ENCODE measurements around the gene KATNAL2. TPM values are rescaled to one million over a fixed set of nuclear protein-coding genes. Genes with fewer than 3 reads are reported as not detected.

Gene KATNAL2
- polyA plus RNA-seq, 2 of the 4 experiments (the other 2 are of a cell fraction): 4.0 to 5.4 TPM

- ATAC-seq: no peak
- Histone ChIP-seq H3K4me2 (no peak overlapping the region), H3K4me3 (no peak overlapping the region), H3K27ac (no peak overlapping the region), H3K4me1 (no peaks in the 10 kb centered on the region), H3K9me3 (no peaks in the 10 kb centered on the region)
- TF ChIP-seq TP53 (CRISPR knock-in tag; IDR thresholded peaks at IDR 0.05) (no peak), EP300 (IDR thresholded peaks at IDR 0.05) (no peak), NR3C1 (IDR thresholded peaks at IDR 0.05) (no peak), CBX8 (IDR thresholded peaks at IDR 0.05) (no peak), NFE2L2 (conservative IDR thresholded peaks at IDR 0.05; ENCODE audit: low read length) (no peak), NPAS2 (CRISPR knock-in tag; IDR thresholded peaks at IDR 0.05; ENCODE audit: borderline replicate concordance) (no peak), HOXB13 (CRISPR knock-in tag; IDR thresholded peaks at IDR 0.05; ENCODE audit: low read depth) (no peak), MAZ (IDR thresholded peaks at IDR 0.05; ENCODE audit: borderline replicate concordance, low read depth, low read length) (no peak), CHD2 (IDR thresholded peaks at IDR 0.05; ENCODE audit: low read length, partially characterized antibody) (no peak), HEYL (CRISPR knock-in tag; IDR thresholded peaks at IDR 0.05) (no peak), PBX3 (IDR thresholded peaks at IDR 0.05) (no peak), USF2 (IDR thresholded peaks at IDR 0.05) (no peak), MYC (IDR thresholded peaks at IDR 0.05; ENCODE audit: borderline replicate concordance, low read length) (no peak), RNF2 (IDR thresholded peaks at IDR 0.05; ENCODE audit: borderline replicate concordance, low read depth) (no peak), E2F6 (IDR thresholded peaks at IDR 0.05; ENCODE audit: borderline replicate concordance, low read depth) (no peak), FOSL2 (IDR thresholded peaks at IDR 0.05) (no peak), FOSL2 (CRISPR knock-in tag; IDR thresholded peaks at IDR 0.05) (no peak)
- TF ChIP-seq, protein P1, sequence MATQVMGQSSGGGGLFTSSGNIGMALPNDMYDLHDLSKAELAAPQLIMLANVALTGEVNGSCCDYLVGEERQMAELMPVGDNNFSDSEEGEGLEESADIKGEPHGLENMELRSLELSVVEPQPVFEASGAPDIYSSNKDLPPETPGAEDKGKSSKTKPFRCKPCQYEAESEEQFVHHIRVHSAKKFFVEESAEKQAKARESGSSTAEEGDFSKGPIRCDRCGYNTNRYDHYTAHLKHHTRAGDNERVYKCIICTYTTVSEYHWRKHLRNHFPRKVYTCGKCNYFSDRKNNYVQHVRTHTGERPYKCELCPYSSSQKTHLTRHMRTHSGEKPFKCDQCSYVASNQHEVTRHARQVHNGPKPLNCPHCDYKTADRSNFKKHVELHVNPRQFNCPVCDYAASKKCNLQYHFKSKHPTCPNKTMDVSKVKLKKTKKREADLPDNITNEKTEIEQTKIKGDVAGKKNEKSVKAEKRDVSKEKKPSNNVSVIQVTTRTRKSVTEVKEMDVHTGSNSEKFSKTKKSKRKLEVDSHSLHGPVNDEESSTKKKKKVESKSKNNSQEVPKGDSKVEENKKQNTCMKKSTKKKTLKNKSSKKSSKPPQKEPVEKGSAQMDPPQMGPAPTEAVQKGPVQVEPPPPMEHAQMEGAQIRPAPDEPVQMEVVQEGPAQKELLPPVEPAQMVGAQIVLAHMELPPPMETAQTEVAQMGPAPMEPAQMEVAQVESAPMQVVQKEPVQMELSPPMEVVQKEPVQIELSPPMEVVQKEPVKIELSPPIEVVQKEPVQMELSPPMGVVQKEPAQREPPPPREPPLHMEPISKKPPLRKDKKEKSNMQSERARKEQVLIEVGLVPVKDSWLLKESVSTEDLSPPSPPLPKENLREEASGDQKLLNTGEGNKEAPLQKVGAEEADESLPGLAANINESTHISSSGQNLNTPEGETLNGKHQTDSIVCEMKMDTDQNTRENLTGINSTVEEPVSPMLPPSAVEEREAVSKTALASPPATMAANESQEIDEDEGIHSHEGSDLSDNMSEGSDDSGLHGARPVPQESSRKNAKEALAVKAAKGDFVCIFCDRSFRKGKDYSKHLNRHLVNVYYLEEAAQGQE (IDR thresholded peaks at IDR 0.05): no peak
- POLR2A ChIA-PET: no interaction called here
- FAIRE-seq: no peak
- CTCF ChIA-PET: no interaction called here
- 98% methylated on average over 3 of the region's 3 CpGs for WGBS (ENCODE audit: missing lambda C conversion rate)
- no peak for DNase-seq (ENCODE audit: low read depth in 1 of 2, low spot score in 1 of 2)
Observed at GRCh38 chr18:46903406-46903805, 14.0 kb upstream of the KATNAL2 start.

GRCh38 chr18:46909497-46909896, 7.9 kb upstream of the KATNAL2 start:
- Histone ChIP-seq H3K4me1 (no peaks in the 10 kb centered on the region), H3K9me3 (no peaks in the 10 kb centered on the region), H3K4me3 (no peak overlapping the region), H3K4me2 (no peak overlapping the region), H3K27ac (no peak overlapping the region)
- ChIA-PET POLR2A (no interaction called here), CTCF (no interaction called here)
- ATAC-seq: no peak
- FAIRE-seq: no peak
- no peak for TF ChIP-seq KDM5A (IDR thresholded peaks at IDR 0.05)
- no peak for TF ChIP-seq EHF (CRISPR knock-in tag; IDR thresholded peaks at IDR 0.05)
- TF ChIP-seq CHD2 (IDR thresholded peaks at IDR 0.05; ENCODE audit: low read length, partially characterized antibody): no peak
- TF ChIP-seq JUNB (IDR thresholded peaks at IDR 0.05): no peak
- TF ChIP-seq ZFP36 (IDR thresholded peaks at IDR 0.05; ENCODE audit: borderline replicate concordance, partially characterized antibody): no peak
- no peak for TF ChIP-seq HDAC2 (IDR thresholded peaks at IDR 0.05)
- no peak for TF ChIP-seq ZSCAN20 (CRISPR knock-in tag; IDR thresholded peaks at IDR 0.05)
- TF ChIP-seq PHF8 (IDR thresholded peaks at IDR 0.05; ENCODE audit: borderline replicate concordance, low read depth): no peak
- TF ChIP-seq EHMT2 (IDR thresholded peaks at IDR 0.05; ENCODE audit: low read depth): no peak
- no peak for TF ChIP-seq USF2 (IDR thresholded peaks at IDR 0.05)
- TF ChIP-seq NPAS2 (CRISPR knock-in tag; IDR thresholded peaks at IDR 0.05; ENCODE audit: borderline replicate concordance): no peak
- TF ChIP-seq NFE2L2 (conservative IDR thresholded peaks at IDR 0.05; ENCODE audit: low read length): no peak
- no peak for TF ChIP-seq RARB (CRISPR knock-in tag; IDR thresholded peaks at IDR 0.05)
- no peak for TF ChIP-seq MAFK (IDR thresholded peaks at IDR 0.05; ENCODE audit: partially characterized antibody)
- no peak for TF ChIP-seq CHD4 (IDR thresholded peaks at IDR 0.05; ENCODE audit: borderline replicate concordance)
- TF ChIP-seq RFX5 (IDR thresholded peaks at IDR 0.05): no peak
- TF ChIP-seq HOXB13 (CRISPR knock-in tag; IDR thresholded peaks at IDR 0.05; ENCODE audit: low read depth): no peak
- DNase-seq (ENCODE audit: low read depth in 1 of 2, low spot score in 1 of 2): no peak
- WGBS (ENCODE audit: missing lambda C conversion rate): 96% methylated on average over 3 of the region's 3 CpGs

All from A549 (cell line).